NCI-H2227 treated with DMSO at 0.1 percent for 48 hours (cell line): ENCODE results near the gene FALEC.
"Not testable (repeated sequence)": the region's sequence is repeated elsewhere in the genome, so short reads cannot be mapped to it uniquely, and the experiment has no call there.

Experiments
- DNase-seq: peaks from one replicate; lab custom pipeline; 2025; lab: John Stamatoyannopoulos, UW

The FALEC gene

GRCh38 chr1:150558761-150559655 lies 43.5 kb downstream of the FALEC start:
- no peak for DNase-seq

GRCh38 chr1:150559656-150560010 lies 44.1 kb downstream of the FALEC start:
- DNase-seq: no peak

GRCh38 chr1:150560011-150560438 lies 44.5 kb downstream of the FALEC start:
- DNase-seq: peak; percentile 14

- DNase-seq: peak; percentile 91
Measured at GRCh38 chr1:150560576-150561253, 45.2 kb downstream of the FALEC start.

- peak; percentile 91 for DNase-seq
Measured at GRCh38 chr1:150561254-150561973, 45.9 kb downstream of the FALEC start.

- peak; percentile 85 for DNase-seq
Measured at GRCh38 chr1:150561974-150562445, 46.5 kb downstream of the FALEC start.

GRCh38 chr1:150562446-150563339 lies 47.1 kb downstream of the FALEC start:
- no peak for DNase-seq

GRCh38 chr1:150563340-150564038 lies 47.9 kb downstream of the FALEC start:
- no peak for DNase-seq

- DNase-seq: no peak
Measured at GRCh38 chr1:150564051-150564991, 48.8 kb downstream of the FALEC start.

- not testable (repeated sequence) for DNase-seq
Measured at GRCh38 chr1:150565240-150565991, 49.9 kb downstream of the FALEC start.

GRCh38 chr1:150566589-150567340 lies 51.2 kb downstream of the FALEC start:
- no peak for DNase-seq

GRCh38 chr1:150567341-150567716 lies 51.8 kb downstream of the FALEC start:
- no peak for DNase-seq

GRCh38 chr1:150567717-150568593 lies 52.4 kb downstream of the FALEC start:
- DNase-seq: peak; percentile 63

- no peak for DNase-seq
Measured at GRCh38 chr1:150568594-150568966, 53.0 kb downstream of the FALEC start.

GRCh38 chr1:150572918-150573647 lies 57.5 kb downstream of the FALEC start:
- DNase-seq: no peak

- DNase-seq: not testable (repeated sequence)
Measured at GRCh38 chr1:150573648-150574071, 58.1 kb downstream of the FALEC start.
